GM21576 (cell line): Measurements from ENCODE around the gene SALL3.

Source experiments
- ATAC-seq: cut with Tn5 transposase; IDR thresholded peaks from one replicate; pipeline ENCODE4 v1.9.1; 2021; ENCODE audit warnings: mild to moderate bottlenecking, moderate library complexity; ENCODE audit not compliant: unreplicated experiment

The SALL3 gene

GRCh38 chr18:78965260-78965659, 14.4 kb upstream of the SALL3 start:
- no peak for ATAC-seq

GRCh38 chr18:78965917-78966792, 13.5 kb upstream of the SALL3 start:
- ATAC-seq, result no peak

GRCh38 chr18:78966793-78967106, 12.9 kb upstream of the SALL3 start:
- no peak for ATAC-seq

GRCh38 chr18:78967692-78968091, 11.9 kb upstream of the SALL3 start:
- no peak for ATAC-seq

- no peak for ATAC-seq
Observed at GRCh38 chr18:78969574-78970315, 9.9 kb upstream of the SALL3 start.

- ATAC-seq, result no peak
Observed at GRCh38 chr18:78970774-78971333, 8.8 kb upstream of the SALL3 start.

- no peak for ATAC-seq
Observed at GRCh38 chr18:78971511-78972245, 7.9 kb upstream of the SALL3 start.

GRCh38 chr18:78972385-78972918, 7.2 kb upstream of the SALL3 start:
- no peak for ATAC-seq

GRCh38 chr18:78972930-78973331, 6.7 kb upstream of the SALL3 start:
- no peak for ATAC-seq

GRCh38 chr18:78973357-78974083, 6.1 kb upstream of the SALL3 start:
- no peak for ATAC-seq

GRCh38 chr18:78974115-78974761, 5.4 kb upstream of the SALL3 start:
- no peak for ATAC-seq

GRCh38 chr18:78975292-78975691, 4.3 kb upstream of the SALL3 start:
- no peak for ATAC-seq

- ATAC-seq, result no peak
Observed at GRCh38 chr18:78975699-78976335, 3.8 kb upstream of the SALL3 start.

GRCh38 chr18:78976765-78977636, 2.6 kb upstream of the SALL3 start:
- no peak for ATAC-seq

GRCh38 chr18:78977637-78978348, 1.8 kb upstream of the SALL3 start:
- no peak for ATAC-seq

- ATAC-seq, result no peak
Observed at GRCh38 chr18:78978349-78979055, 1.1 kb upstream of the SALL3 start.

- ATAC-seq, result no peak
Observed at GRCh38 chr18:78979056-78979729, 425 bp upstream of the SALL3 start.
